ENCODE data around the gene BACH1. TPM values are rescaled to one million over a fixed set of nuclear protein-coding genes. Genes with fewer than 3 reads are reported as not detected.
A peak's percentile ranks its signal among the peaks of the same experiment; 100 is the strongest.

Gene BACH1
- total RNA-seq, 1 donor from 2014 or later = 34.3 TPM

GRCh38 chr21:29367335-29367734 lies 68.6 kb downstream of the BACH1 start:
- TF ChIP-seq, protein P1, sequence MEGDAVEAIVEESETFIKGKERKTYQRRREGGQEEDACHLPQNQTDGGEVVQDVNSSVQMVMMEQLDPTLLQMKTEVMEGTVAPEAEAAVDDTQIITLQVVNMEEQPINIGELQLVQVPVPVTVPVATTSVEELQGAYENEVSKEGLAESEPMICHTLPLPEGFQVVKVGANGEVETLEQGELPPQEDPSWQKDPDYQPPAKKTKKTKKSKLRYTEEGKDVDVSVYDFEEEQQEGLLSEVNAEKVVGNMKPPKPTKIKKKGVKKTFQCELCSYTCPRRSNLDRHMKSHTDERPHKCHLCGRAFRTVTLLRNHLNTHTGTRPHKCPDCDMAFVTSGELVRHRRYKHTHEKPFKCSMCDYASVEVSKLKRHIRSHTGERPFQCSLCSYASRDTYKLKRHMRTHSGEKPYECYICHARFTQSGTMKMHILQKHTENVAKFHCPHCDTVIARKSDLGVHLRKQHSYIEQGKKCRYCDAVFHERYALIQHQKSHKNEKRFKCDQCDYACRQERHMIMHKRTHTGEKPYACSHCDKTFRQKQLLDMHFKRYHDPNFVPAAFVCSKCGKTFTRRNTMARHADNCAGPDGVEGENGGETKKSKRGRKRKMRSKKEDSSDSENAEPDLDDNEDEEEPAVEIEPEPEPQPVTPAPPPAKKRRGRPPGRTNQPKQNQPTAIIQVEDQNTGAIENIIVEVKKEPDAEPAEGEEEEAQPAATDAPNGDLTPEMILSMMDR (IDR thresholded peaks at IDR 0.05; ENCODE audit: insufficient read depth, low read length, poor library complexity, severe bottlenecking) = no peak
- no peak overlapping the region for H3K4me3 ChIP-seq (ENCODE audit: low read depth, low read length)
- H3K36me3 ChIP-seq (ENCODE audit: control insufficient read depth, insufficient read depth, low read length) = no peaks in the 10 kb centered on the region
- H3K27me3 ChIP-seq (ENCODE audit: control insufficient read depth, insufficient read depth, low read length) = no peaks in the 10 kb centered on the region
- no peak for DNase-seq (ENCODE audit: low read depth)

DNA sequence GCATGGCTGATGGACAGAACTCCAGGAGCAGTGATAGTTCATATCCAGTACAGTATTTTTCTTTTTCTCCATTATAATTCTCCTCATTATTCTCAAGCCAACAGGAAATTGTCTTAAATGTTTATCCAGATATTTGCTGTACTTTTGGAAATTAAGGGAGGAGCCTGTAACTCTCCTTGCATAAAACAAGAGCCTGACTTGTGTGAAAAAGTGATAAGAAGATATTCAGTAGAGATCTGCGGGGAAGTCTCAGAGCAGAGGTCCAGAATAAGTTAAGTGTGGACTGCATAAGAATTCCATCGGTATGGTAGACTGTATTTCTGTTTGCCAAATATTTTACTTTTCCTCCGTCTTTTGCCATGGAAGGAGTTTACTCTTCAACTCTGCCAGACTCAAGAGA lies 70.2 kb downstream of the BACH1 start:
- no peaks in the 10 kb centered on the region for H3K27me3 ChIP-seq (ENCODE audit: control insufficient read depth, insufficient read depth, low read length)
- no peak for DNase-seq (ENCODE audit: low read depth)
- no peak overlapping the region for H3K4me3 ChIP-seq (ENCODE audit: low read depth, low read length)
- no peaks in the 10 kb centered on the region for H3K36me3 ChIP-seq (ENCODE audit: control insufficient read depth, insufficient read depth, low read length)
- TF ChIP-seq, protein P1 (IDR thresholded peaks at IDR 0.05; ENCODE audit: insufficient read depth, low read length, poor library complexity, severe bottlenecking) = no peak

- Histone ChIP-seq H3K4me3 (ENCODE audit: low read depth, low read length) (no peak overlapping the region), H3K27me3 (ENCODE audit: control insufficient read depth, insufficient read depth, low read length) (no peaks in the 10 kb centered on the region), H3K36me3 (ENCODE audit: control insufficient read depth, insufficient read depth, low read length) (no peaks in the 10 kb centered on the region)
- DNase-seq (ENCODE audit: low read depth) = no peak
- TF ChIP-seq, protein P1 (IDR thresholded peaks at IDR 0.05; ENCODE audit: insufficient read depth, low read length, poor library complexity, severe bottlenecking) = no peak
Measured at GRCh38 chr21:29371464-29371863, 72.7 kb downstream of the BACH1 start.

DNA sequence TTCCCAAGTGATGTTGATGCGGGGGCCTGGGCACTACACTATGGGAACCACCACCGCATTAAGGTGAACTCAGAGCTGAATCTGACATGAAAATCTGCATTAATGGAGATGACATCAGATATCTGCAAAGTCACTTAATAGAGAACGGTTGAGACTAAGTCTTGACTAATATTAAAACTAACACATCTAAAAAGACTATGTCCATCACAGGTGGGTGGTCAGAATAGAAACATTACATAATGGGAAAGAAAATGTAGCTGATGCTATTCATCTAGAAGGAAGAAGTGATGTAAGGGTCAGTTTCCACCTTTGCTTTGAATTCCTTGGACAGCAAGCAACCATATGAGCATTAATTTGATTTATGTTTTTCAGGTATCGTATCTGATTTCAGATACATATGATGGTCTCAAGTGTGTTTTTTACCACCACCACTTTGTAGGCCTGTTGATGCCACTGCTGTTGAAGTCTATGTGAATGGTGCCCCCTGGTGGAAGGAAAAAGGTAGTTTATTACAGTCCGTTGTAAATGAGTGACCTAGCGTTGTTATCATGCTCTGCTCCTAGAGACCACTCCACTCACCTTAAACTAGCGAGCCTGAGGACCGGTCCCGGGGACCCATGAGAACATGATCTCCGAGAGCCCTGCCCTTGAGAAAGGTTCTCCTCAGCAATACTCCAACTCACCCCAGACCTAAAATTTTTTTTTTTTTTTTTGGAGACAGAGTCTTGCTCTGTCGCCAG lies 73.5 kb downstream of the BACH1 start:
- Histone ChIP-seq H3K4me3 (ENCODE audit: low read depth, low read length) (no peak overlapping the region), H3K36me3 (ENCODE audit: control insufficient read depth, insufficient read depth, low read length) (no peaks in the 10 kb centered on the region), H3K27me3 (ENCODE audit: control insufficient read depth, insufficient read depth, low read length) (no peaks in the 10 kb centered on the region)
- TF ChIP-seq, protein P1 (IDR thresholded peaks at IDR 0.05; ENCODE audit: insufficient read depth, low read length, poor library complexity, severe bottlenecking) = peak; percentile 67
- DNase-seq (ENCODE audit: low read depth) = no peak

DNA sequence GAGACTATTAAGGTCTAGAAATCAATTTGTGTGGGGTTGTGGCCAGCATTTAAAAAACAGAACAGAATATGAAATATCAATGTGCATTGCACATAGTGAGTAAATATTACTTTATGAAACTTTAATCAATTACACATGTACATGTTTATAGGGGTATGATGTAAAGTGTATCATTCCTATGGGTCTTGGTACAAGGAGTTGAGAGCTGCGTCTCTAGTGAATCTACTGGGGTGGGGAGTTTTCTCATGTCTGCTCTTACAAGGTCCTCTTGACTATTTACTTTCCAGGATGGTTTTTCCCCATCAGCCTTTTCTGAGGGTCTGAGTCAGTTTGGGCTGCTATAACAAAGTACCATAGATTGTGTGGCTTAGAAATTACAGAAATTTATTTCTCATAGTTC lies 75.8 kb downstream of the BACH1 start:
- Histone ChIP-seq H3K4me3 (ENCODE audit: low read depth, low read length) (no peak overlapping the region), H3K36me3 (ENCODE audit: control insufficient read depth, insufficient read depth, low read length) (no peaks in the 10 kb centered on the region), H3K27me3 (ENCODE audit: control insufficient read depth, insufficient read depth, low read length) (no peaks in the 10 kb centered on the region)
- TF ChIP-seq, protein P1 (IDR thresholded peaks at IDR 0.05; ENCODE audit: insufficient read depth, low read length, poor library complexity, severe bottlenecking) = no peak
- no peak for DNase-seq (ENCODE audit: low read depth)

DNA sequence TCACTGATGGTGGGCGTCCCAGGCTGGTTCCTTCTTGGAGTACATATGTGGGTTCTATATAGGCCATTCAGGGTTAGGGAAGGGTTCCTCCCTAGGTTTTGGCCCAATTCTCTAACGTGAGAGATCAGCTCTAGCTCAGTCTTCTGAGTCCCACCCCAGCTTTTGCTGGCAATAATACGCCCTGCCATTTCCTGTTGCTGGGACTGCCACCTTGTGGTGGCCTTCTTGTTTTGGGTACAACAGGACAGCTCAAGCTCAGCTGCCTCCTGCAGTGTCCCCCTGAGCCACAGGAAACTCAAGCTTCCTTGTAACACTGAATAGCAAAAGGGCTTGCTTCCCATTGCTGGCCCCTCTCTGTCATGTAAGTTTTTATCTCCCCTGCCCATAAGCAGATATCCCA lies 77.8 kb downstream of the BACH1 start:
- Histone ChIP-seq H3K4me3 (ENCODE audit: low read depth, low read length) (no peak overlapping the region), H3K36me3 (ENCODE audit: control insufficient read depth, insufficient read depth, low read length) (no peaks in the 10 kb centered on the region), H3K27me3 (ENCODE audit: control insufficient read depth, insufficient read depth, low read length) (no peaks in the 10 kb centered on the region)
- no peak for DNase-seq (ENCODE audit: low read depth)
- TF ChIP-seq, protein P1 (IDR thresholded peaks at IDR 0.05; ENCODE audit: insufficient read depth, low read length, poor library complexity, severe bottlenecking) = peak; percentile 23
